SK-N-DZ (cell line): ENCODE results near the gene SH3BP2.
A peak's percentile ranks its signal among the peaks of the same experiment; 100 is the strongest.
"Not testable (repeated sequence)": the region's sequence is repeated elsewhere in the genome, so short reads cannot be mapped to it uniquely, and the experiment has no call there.

Source experiments
- DNase-seq: peaks from one replicate; pipeline ENCODE4 v3.0.0-alpha.2; 2015; ENCODE audit warnings: low spot score

SH3BP2 gene

GRCh38 chr4:2762486-2763370 is 30.2 kb upstream of the SH3BP2 start:
- DNase-seq = not testable (repeated sequence)

- no peak for DNase-seq
Measured at GRCh38 chr4:2763511-2763967, 29.3 kb upstream of the SH3BP2 start.

- DNase-seq = no peak
Measured at GRCh38 chr4:2765832-2766526, 26.9 kb upstream of the SH3BP2 start.

DNA sequence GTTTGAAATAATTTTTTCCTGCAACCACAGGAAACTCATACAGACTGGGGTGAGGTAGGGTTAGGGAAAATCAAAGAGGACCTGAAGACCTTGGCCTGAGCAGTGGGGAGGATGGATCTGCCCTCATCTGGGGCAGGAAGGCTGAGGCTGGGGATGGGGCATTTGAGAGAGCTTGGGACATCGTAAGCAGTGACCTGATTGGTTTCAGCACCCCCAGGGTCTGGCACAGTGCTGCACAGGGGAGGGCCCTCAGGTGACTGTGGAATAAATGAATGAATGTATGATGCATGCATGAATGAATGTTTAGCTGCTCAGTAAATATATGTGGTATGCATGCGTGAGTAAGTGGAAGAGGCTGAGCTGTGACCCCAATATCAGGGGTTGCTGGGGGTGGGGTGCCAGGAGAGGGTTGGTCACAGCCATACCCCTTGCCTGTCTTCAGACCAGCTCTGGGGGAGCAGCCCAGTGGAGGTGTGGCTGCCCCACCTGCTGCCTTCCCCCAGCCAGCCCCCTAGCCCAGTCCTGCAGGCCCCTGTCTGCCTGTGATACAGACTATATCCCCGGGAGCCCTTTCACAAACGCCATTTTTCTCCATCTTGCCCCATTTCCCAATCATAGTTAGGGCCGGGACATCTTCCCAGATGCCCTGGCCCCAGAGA is 25.7 kb upstream of the SH3BP2 start:
- no peak for DNase-seq

GRCh38 chr4:2767705-2768074 is 25.2 kb upstream of the SH3BP2 start:
- DNase-seq = peak; percentile 74

DNA sequence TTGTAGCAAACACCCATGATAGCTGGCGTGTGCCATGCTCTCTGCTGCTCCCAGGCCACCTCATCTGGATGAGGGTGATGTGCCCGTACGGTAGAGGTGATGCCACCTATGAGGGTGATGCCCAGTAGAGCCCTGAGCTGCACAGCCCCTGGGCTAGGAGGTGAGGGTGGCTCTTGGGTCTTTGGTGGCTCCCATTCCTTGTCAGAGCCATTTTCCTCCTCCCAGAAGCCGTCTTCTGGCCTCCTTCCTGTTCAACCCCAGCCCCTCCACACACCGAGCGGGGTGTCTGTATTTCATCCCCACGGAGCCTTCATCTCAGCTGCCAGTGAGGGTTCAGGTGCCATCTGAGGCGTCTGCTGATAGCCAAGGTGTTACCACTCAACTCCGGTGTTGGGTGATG is 24.8 kb upstream of the SH3BP2 start:
- DNase-seq = no peak

GRCh38 chr4:2768921-2769336 is 24.0 kb upstream of the SH3BP2 start:
- no peak for DNase-seq

GRCh38 chr4:2771264-2771663 is 21.6 kb upstream of the SH3BP2 start:
- no peak for DNase-seq

- DNase-seq = not testable (repeated sequence)
Measured at GRCh38 chr4:2780643-2781042, 12.2 kb upstream of the SH3BP2 start.

- no peak for DNase-seq
Measured at GRCh38 chr4:2781911-2782310, 11.0 kb upstream of the SH3BP2 start.

- DNase-seq = no peak
Measured at GRCh38 chr4:2783790-2784189, 9.1 kb upstream of the SH3BP2 start.

DNA sequence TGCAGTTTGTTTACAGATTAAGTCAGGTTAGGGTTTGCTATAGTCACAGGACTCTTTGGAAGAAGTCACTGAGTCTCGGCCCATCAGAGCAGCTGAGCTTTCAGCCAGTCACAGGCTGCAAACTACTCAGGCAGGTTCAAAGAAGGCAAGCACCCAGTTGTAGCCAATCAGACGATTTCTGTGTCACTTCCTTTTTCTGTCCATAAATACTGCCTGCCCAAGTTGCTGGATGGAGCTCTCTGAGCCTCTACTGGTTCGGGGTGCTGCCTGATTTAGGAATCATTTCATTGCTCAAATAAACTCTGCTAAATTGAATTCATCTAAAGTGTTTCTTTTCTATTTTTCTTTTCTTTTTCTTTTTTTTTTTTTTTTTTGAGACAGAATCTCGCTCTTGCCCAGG is 7.3 kb upstream of the SH3BP2 start:
- no peak for DNase-seq

GRCh38 chr4:2786152-2786671 is 6.7 kb upstream of the SH3BP2 start:
- DNase-seq = no peak

DNA sequence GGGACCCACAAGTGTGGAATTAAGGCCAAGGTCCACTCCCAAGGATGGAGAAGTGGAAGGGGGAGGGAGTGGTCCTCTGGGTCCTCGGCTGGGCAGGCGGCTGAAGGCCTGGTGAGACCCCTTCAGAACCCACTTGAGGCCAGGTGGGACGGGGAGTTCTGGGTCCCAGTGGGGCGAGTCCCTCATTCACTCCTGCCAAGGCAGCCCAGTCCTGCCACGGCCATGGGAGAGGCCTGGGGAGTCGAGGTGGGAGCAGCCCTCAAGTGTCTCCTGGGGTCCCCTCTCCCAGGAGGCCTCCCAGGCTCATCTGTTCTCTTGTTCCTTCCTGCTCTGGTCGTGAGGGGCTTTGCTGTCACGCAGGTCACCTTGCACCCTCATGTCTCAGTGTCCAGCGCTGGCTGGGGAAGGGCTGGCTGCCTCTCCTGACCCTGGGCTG is 6.1 kb upstream of the SH3BP2 start:
- no peak for DNase-seq

- DNase-seq = no peak
Measured at GRCh38 chr4:2787230-2788100, 5.4 kb upstream of the SH3BP2 start.

- DNase-seq = no peak
Measured at GRCh38 chr4:2788101-2788500, 4.8 kb upstream of the SH3BP2 start.

- DNase-seq = no peak
Measured at GRCh38 chr4:2788532-2789103, 4.3 kb upstream of the SH3BP2 start.

GRCh38 chr4:2789351-2789750 is 3.5 kb upstream of the SH3BP2 start:
- no peak for DNase-seq

DNA sequence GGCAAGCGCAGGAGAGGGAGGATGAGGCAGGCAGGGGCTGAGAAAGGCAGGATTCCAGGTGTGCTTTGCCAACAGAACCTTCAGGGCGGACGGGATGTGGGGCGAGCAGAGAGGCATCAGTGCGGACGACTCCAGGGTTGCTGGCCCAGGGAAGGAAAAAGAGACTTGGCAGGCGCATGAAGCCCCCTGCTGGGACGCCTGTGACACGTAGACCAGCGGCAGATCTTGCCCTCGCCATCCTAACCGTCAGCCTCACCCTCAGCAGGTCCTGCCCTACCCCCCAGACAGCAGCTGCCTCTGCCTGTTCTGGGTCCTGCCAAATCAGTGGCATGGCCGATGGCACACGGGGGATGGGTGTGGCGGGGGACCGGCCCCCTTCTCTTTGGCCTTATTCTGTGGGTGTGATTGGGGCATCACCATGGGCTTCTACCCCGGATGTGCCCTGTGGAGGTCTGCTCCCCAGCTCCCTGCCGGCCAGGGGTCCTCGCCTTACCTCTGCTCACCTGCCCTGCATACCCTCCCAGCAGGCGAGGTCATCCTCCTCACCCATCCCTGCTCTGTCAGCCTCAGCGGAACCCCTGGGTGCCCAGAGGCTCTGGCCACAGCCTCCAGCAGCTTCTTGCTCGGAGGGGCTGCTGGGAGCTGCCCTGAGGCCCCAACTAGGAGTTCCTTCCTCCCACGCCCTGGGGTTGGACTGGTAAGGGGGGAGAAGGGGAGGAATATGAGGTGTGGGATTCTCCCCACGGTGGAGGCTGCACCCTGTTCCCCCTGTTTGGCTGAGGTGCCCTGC is 2.9 kb upstream of the SH3BP2 start:
- peak; percentile 44 for DNase-seq
